ENCODE results near the gene ARID5B. TPM values are rescaled to one million over a fixed set of nuclear protein-coding genes. Genes with fewer than 3 reads are reported as not detected.

Gene ARID5B
- total RNA-seq, 1 experiment from 2014 or later: 12.4 TPM

Other genes starting within 250 kb of the ARID5B start
- gene CABCOCO1, start 238.8 kb upstream of the ARID5B start, total RNA-seq (2014; rRNA removed; shearing (Covaris generic)): 0.58 TPM in 1 of 2 replicates, not detected in the other